ENCODE results near the gene KRTCAP2.
"Not testable (repeated sequence)": the region's sequence is repeated elsewhere in the genome, so short reads cannot be mapped to it uniquely, and the experiment has no call there.

The KRTCAP2 gene

DNA sequence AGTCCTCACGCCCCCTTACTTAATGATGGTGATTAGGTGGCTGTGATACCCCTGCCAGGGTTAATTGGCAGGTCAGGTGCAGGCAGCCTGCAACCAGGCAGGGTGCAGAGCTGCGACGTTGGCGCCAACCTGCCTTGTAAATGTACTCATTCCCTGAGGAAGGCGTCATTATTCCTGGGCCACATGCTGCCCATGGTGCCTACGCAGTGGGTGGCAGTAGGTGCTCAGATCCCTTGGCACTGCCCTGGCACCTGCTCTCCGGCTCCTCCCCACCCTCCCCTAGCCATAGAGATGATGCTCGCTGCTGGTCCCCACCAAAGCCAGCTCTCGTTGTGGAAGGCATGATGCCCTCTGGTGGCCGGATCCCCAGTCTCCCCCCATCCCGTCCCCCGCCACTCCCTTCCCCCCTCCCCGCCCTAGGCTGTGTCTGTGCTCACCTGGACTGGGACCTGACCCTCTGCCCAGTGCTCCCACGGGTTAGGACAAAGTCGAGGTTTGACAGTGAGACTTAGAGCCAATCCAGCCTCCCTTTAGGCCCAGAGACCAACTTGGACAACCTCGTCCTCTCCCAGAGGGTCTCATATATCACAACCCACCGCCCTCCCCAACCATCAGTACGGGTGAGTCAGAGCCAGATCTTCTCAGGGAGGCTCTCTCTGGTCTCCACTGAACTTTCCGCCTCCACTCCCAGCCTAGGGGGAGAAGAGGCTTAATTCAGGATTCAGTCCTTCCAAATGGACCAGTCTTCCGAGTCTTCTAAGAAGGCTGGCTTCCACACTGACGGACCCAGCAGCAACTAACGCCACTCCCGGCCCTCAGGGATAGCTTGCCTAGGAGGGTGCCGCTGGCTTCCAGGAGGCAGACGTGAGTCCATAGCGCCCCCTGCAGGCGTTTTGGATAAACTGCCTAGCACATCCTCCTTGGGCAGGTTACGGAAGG lies 5.7 kb downstream of the KRTCAP2 start:
- DNase-seq, result peak; percentile 76

DNA sequence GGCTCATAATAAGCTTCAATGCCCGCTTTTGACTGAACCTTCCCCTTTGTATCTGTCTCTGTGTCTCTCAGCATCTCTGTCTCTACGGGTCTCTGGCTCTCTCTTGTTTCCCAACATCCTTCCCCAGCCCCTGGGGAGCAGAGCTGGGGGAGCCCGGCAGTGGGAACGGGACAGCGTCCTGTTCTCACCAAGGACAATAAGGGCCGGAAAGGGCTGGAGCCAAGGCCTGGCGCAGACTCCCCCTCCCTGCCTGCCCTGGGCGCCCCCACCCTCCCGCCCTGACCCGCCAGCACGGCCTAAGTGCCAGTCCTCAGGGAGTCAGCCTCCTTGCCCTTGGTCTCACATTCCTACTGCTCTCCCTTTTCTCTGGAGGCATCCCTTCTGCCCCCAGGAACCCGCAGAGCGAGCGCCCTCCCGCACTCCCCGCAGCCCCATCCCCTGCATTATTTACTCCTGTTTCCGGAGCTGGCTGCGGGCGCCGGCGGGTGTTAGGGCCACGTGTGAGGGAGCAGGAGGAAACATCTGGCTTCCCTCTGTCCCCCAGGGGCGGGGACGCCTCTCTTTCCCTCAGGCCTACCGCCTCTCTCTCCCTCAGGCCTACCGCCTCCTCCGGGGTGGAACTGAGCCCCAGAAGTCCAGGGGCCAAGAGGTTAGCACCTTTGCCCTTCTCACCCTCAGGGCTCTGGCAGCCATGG lies 6.5 kb downstream of the KRTCAP2 start:
- DNase-seq, result no peak

DNA sequence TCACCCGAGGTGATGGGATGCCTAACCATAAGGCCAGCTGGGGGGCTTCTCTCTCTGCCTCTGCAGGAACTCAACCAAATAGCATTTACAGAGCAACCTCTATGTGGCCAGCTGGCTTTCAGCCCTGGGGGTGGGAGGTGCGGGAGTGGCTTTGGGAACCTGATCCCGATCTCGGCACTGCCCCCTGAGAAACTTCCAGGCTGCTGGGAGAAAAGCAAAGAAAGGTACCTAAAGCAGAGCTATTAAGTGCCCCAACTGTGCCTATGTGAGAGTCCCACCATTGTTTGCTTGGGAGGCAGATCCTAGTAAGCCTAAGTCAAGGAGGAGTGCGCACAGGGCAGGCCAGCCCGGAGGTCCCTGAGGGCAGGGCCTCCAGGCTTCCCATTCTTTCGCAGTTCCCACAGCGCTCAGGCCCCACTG lies 7.0 kb downstream of the KRTCAP2 start:
- no peak for DNase-seq

DNA sequence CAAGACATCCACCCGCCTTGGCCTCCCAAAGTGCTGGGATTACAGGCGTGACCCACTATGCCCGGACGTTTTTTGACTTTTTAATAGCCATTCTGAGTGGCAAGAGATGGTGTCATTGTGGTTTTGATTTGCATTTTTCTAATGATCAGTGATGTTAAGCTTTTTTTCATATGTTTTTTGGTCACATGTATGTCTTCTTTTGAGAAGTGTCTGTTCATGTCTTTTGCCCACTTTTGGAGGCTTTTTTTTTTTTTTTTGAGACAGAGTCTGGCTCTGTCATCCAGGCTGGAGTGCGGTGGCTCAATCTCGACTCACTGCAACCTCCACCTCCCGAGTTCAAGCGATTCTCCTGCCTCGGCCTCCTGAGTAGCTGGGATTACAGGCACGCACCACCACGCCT lies 8.5 kb downstream of the KRTCAP2 start:
- DNase-seq, result not testable (repeated sequence)

DNA sequence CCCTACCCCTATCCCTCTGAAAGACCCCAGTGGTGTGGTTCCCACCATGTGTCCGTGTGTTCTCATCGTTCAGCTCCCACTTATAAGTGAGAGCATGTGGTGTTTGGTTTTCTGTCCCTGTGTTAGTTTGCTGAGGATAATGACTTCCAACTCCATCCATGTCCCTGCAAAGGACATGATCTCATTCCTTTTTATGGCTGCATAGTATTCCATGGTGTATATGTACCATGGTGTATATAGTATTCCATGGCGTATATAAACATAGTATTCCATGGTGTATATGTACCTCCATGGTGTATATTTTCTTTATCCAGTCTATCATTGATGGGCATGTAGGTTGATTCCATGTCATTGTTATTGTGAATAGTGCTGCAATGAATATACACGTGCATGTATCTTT lies 9.3 kb downstream of the KRTCAP2 start:
- DNase-seq, result not testable (repeated sequence)

DNA sequence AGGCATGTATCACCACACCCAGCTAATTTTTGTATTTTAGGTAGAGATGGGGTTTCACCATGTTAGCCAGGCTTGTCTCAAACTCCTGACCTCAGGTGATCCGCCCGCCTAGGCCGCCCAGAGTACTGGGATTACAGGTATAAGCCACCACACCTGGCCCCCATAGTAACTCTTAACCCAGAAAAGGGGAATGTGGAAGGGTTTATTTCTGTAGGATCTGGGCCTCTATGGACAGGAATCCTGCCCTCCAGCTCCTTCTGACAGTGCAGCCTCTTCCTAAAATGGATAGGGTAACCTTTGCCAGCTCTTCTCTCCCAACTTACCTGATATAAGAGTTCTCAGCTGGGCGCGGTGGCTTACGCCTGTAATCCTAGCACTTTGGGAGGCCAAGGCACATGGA lies 10.5 kb downstream of the KRTCAP2 start:
- DNase-seq, result not testable (repeated sequence)

DNA sequence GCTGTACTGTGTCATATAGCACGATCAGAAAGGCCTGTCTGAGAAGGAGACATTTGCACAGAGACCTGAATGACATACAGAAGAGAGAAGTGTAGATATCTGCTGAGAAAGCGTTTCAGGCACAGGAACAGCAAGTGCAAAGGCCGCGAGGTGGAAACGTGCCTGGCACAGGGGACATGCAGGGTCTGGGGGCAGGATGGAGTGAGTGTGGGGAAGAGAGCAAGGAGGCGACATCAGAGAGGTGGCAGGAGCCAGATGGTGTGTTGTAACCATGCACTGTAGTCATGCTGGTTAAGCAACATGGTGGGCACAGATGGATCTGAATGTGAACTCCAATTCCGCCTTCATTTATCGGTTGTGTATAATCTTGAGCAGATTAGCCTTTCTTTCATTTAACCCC lies 13.0 kb downstream of the KRTCAP2 start:
- no peak for DNase-seq

DNA sequence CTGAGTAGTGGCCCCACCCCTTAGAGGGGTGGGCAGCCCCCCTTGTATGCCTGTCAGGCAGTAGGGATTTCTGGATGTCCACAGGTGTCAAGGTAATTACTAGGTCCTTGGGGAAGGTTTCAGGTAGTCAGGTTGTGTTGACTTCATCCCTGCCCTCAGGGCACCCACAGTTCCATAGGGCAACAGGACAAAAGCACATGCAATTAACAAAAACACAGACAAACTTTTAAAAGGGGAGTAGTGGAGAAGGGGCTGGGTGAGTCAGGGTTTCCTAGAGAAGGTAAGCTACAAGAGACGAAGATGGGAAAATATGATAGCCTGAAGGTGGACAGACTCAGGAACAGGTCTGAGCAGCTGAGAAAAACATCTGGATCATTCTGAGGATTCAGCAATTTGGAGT lies 14.1 kb downstream of the KRTCAP2 start:
- DNase-seq, result no peak

DNA sequence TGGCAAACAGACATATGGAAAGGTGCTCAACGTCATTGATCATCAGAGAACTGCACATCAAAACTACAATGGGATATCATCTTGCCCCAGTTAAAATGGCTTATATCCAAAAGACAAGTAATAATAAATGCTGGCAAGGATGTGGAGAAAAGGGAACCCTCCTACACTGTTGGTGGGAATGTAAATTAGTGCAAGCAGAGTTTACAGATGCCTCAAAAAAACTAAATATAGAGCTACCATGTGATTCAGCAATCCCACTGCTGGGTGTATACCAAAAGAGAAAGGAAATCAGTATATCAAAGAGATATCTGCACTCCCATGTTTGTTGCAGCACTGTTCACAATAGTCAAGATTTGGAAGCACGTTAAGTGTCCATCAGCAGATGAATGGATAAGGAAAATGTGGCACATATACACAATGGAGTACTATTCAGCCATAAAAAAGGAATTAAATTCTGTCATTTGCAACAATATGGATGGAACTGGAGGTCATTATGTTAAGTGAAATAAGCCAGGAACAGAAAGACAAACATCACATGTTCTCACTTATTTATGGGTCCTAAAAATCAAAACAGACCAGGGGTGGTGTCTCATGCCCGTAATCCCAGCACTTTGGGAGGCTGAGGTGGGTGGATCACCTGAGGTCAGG lies 17.0 kb downstream of the KRTCAP2 start:
- not testable (repeated sequence) for DNase-seq

DNA sequence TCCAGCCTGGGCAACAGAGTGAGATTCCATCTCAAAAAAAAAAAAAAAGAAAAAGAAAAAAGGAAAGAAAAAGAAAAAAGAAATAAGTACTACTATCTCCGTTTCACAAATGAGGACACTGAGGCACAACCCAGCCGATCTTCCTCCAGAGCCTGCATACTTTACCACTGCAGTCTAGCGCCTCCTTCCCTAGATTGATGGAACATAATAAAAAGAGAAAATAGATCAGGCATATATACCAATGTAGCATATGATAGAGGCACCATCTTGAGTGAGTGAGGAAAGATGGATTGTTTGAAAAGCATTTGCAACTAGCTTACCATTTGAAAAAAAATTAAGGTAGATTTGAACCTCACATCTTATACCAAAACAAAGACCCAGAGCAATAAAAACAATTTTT lies 27.6 kb downstream of the KRTCAP2 start:
- no peak for DNase-seq

DNA sequence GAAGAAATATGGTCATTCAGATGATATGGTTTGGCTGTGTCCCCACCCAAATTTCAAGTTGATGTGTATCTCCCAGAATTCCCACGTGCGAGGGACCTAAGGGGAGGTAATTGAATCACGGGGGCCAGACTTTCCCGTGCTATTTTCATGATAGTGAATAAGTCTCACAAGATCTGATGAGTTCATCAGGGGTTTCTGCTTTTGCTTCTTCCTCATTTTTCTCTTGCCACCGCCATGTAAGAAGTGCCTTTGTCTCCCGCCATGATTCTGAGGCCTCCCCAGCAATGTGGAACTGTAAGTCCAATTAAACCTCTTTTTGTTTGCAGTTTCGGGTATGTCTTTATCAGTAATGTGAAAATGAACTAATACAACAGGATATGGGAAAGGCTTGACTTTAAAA lies 31.4 kb downstream of the KRTCAP2 start:
- DNase-seq, result no peak

DNA sequence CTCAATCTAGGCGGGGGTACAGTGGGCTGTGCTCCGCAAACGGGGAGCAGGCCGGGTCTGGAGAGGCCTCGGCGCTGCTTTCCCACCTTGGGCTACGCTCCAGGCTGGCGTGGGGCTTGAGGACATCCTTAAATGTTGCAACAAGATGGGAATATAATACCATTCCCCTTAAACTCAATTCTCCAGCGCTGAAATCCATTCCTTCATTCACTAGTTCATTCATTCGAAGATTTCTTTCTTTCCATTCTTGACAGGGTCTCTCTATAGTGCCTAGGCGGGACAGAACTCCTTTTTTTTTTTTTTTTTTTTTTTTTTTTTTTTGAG lies 32.5 kb downstream of the KRTCAP2 start:
- no peak for DNase-seq

DNA sequence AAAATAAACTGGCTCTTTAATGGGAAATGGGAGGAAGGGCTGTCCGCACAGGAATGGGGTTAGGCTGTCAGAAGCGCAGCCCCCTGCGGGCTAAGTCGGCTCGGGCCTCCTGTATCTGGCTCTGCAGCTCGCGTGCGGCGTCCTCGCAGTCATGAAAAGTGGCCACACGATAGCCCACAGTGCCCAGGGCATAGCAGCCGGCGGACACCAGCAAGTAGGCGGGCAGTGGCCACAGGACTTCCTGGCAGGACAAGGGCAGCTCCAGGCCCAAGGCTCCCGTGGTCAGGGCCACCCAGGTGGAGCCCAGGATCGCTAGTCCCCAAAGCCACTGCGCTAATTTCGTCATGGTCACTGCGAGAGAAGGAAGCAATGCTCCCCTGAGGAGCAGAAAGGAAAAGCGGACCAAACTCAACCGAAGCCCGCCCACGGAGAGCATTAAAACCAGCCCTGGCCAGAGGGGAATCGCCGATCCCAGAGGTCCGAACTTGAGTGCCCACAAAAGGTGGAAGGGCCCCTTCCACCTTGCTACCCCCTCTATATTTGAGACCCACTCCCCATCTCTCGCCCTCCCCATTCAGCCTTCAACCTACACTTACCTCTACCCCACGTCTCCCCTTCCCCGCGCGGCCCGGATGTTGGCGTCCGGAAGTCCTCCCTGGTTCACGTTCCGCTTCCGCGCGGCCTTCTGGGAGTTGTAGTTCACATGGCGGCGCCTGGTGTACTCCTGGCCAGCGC lies 33.0 kb downstream of the KRTCAP2 start, which contains the start of gene DPM3:
DPM3 (minus strand) TSS at position 637 of the 735 bp plus-strand sequence; CDS start at position 346, 291 bp downstream.
- DNase-seq, result peak; percentile 73

DNA sequence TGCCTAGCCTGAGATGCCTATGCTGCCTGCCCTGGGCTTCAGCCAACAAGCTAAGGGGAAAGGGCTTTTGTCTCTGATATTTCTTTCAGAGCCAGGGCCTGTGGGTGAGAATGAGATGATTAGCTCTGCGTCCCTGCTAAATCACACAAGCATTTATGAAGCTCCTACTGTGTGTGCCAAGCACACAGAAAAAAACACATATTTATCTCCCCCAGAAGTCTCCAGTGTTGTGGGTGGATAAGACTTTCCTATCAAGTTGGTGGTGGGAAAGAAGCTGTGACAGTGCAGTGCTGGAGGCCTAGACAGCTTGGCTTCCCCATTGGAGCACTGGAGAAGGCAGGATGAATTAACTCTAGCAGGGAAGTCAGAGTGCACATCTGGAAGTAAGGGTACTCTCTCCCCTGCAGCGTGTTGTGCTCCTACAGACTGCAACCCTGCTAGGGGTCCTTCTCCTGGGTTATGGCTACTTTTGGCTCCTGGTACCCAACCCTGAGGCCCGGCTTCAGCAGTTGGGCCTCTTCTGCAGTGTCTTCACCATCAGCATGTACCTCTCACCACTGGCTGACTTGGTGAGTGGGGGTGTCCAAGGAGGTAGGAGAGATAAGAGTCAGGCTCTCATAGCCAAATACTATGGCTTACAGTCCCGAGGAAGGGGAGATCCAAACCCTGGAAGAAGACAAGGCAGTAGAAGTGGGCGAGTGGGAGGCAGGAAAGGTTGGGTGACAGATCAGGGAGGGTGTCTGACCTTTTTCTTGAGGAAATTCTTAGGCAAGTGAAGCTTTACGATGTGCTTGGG lies 35.8 kb downstream of the KRTCAP2 start:
- no peak for DNase-seq

DNA sequence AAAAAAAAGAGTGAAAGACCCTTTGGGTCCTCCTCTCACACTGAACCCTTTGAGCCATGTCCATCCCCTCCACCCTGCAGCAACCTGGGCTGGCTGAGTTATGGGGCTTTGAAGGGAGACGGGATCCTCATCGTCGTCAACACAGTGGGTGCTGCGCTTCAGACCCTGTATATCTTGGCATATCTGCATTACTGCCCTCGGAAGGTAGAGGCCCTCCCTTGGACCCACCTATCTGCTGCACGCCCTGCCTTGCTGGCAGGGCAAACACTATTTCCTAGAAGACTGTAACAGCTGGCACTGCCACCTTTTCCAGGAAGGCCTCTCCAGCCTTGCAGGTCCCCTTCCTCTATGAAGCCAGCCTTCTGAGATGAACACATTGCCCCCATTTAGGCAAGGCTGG lies 36.4 kb downstream of the KRTCAP2 start:
- DNase-seq, result peak; percentile 12

DNA sequence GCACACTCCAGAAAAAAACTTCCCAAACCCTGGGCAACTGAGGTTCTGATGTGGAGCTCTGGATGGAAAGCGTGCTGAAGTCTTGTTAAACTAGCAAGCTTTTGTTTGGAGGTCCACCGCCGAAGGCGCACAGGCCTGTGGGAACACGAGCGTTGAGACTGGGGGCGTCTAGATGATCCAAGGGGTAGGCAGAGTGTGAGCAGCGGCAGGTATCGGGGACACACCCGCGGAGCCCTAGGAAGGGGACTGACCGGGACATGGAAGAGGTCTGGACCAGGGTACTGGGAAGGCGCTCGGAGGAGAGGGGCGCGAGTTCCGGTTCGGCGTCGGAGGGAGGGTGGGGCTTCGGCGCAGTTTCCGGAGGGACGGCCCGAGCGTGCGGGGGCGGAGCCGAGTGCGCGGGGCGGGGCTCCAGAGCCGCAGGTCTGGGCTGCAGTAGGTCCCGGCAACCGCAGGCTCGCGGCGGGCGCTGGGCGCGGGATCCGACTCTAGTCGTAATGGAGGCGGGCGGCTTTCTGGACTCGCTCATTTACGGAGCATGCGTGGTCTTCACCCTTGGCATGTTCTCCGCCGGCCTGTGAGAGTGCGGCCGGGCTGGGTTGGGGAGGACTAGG lies 37.6 kb downstream of the KRTCAP2 start, which contains the start of gene SLC50A1:
SLC50A1 (plus strand) TSS at position 438 of the 614 bp plus-strand sequence; CDS start at position 498, 60 bp downstream.
- peak; percentile 90 for DNase-seq

DNA sequence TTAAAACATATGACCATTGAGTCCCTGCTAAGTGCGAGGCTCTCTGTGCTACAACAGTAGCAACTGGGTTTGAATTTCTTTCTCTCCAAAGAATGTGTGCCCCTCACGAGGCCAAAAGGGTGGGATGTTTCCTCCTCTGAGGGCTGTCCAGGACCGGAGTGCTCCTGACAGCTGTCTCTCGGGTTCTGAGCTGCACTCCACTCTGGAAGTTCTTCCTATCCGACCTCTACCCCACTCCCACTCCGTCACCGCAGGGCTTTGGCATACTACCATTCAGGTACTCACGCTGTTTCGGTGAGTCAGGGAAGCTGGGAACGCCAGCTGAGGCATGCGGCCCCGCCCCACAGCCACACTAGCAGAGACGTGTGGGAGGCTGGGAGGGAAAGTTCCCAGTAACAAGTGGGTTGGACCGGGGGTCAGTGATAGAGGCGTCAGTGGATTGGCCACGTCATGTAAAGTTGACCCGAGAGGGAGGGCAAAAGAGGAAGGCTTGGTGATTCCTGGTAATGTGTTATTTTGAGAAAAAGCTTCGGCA lies 38.2 kb downstream of the KRTCAP2 start:
- DNase-seq, result peak; percentile 30

DNA sequence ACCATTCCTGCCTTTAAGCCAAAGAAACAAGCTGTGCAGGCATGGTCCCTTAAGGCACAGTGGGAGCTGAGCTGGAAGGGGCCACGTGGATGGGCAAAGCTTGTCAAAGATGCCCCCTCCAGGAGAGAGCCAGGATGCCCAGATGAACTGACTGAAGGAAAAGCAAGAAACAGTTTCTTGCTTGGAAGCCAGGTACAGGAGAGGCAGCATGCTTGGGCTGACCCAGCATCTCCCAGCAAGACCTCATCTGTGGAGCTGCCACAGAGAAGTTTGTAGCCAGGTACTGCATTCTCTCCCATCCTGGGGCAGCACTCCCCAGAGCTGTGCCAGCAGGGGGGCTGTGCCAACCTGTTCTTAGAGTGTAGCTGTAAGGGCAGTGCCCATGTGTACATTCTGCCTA lies 38.8 kb downstream of the KRTCAP2 start:
- DNase-seq, result no peak

DNA sequence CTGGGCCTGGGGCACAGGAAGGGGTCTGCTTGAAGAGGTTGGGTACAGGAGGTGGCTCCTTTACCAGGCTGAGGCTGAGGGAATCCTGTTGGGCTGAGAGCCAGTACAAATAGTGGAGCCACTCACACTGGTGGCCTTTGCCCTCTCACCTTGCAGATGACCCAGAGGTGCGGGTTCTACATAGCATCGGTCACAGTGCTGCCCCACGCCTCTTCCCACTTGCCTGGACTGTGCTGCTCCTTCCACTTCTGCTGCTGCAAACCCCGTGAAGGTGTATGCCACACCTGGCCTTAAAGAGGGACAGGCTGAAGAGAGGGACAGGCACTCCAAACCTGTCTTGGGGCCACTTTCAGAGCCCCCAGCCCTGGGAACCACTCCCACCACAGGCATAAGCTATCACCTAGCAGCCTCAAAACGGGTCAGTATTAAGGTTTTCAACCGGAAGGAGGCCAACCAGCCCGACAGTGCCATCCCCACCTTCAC lies 39.3 kb downstream of the KRTCAP2 start:
- DNase-seq, result no peak

DNA sequence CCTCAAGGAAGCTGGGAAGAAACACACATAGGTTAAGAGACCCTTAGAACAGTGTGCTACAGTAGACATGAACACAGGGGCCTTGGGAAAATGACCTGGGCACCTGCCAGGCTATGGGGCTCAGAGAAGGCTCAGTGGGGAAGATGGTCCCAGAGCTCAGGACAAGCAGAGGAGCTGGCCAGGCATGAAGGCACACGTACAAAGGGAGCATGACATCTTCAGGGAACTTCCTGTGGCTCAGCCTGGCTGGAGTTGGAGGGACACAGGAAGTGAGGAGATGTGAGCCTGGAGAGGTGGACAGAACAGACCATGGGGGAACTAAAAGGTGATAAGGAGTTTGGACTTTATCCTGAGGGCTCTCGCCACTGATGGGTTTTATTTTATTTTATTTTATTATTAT lies 41.2 kb downstream of the KRTCAP2 start:
- DNase-seq, result no peak

DNA sequence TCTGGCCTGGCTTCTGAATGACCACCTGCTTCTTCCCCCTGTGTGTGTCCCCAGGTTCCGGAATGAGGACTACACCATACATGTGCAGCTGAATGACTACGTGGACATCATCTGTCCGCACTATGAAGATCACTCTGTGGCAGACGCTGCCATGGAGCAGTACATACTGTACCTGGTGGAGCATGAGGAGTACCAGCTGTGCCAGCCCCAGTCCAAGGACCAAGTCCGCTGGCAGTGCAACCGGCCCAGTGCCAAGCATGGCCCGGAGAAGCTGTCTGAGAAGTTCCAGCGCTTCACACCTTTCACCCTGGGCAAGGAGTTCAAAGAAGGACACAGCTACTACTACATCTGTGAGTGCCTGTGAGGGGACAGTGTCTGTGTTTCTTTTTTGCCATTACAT lies 41.8 kb downstream of the KRTCAP2 start:
- DNase-seq, result no peak
